GM12878 (cell line): Measurements from ENCODE around the gene FKBP3. TPM values are rescaled to one million over a fixed set of nuclear protein-coding genes. Genes with fewer than 3 reads are reported as not detected.

Source experiments
- ATAC-seq: fragments of 200-7000 bp; cut with Tn5 transposase; 3 replicates; pipeline ENCODE4 v1.9.1; 2020; ENCODE audit warnings: mild to moderate bottlenecking, moderate library complexity
- BruUV-seq: library from RNA; stranded (reverse); fragments of 400-500 nt; replicated peaks from 2 replicates; lab custom pipeline; 2021; lab: Mats Ljungman, UMichigan
- CTCF ChIA-PET: fragments of 300-600 bp; sonication (Branson Sonifier 250); formaldehyde crosslinking; extraction: SDS; loops from one replicate; lab custom pipeline; 2021; ENCODE audit warnings: inconsistent platforms; lab: Yijun Ruan, JAX
- POLR2A ChIA-PET: fragments of 350-600 bp; formaldehyde crosslinking; extraction: SDS; loops from one replicate; lab custom pipeline; 2021; ENCODE audit warnings: inconsistent platforms; lab: Charles Lee
- RAD21 ChIA-PET: fragments of 300-600 bp; sonication (Branson Sonifier 250); formaldehyde crosslinking; loops from one replicate; lab custom pipeline; 2023; ENCODE audit warnings: antibody characterized with exemption; ENCODE audit not compliant: unreplicated experiment; lab: Charles Lee
- SMC1A ChIA-PET: fragments of 300-600 bp; sonication (Branson Sonifier 250); formaldehyde crosslinking; loops from one replicate; lab custom pipeline; 2023; ENCODE audit not compliant: unreplicated experiment, uncharacterized antibody; lab: Charles Lee
- DNase-seq: peaks from one replicate; pipeline ENCODE4 v3.0.0-alpha.2; 2011; ENCODE audit warnings: low read depth, low spot score
- FAIRE-seq: peaks from 3 replicates; lab custom pipeline; 2011; peaks lifted over from hg19 to GRCh38; lab: Jason Lieb, UNC
- H2AFZ ChIP-seq: 2 replicates; pipeline ENCODE4 v1.6.0; 2011; ENCODE audit warnings: low read depth, low read length, control low read depth; ENCODE audit not compliant: control insufficient read depth
- H3K27ac ChIP-seq: 2 replicates; pipeline ENCODE4 v1.5.1; 2011; ENCODE audit warnings: control low read depth; ENCODE audit not compliant: control insufficient read depth, insufficient read depth
- H3K27me3 ChIP-seq, 2 experiments: replicated peaks in 1 of 2; 2 replicates each; pipeline versions ENCODE4 v1.6.0 to v1.6.1; 2011; ENCODE audit warnings: low read length in 1 of 2; ENCODE audit not compliant: control insufficient read depth in 2 of 2, insufficient read depth in 2 of 2
- H3K36me3 ChIP-seq, 2 experiments: 2 replicates each; pipeline ENCODE4 v1.5.1; 2011; ENCODE audit warnings: low read length in 1 of 2; ENCODE audit not compliant: control insufficient read depth in 2 of 2, insufficient read depth in 2 of 2
- H3K4me1 ChIP-seq: 2 replicates; pipeline ENCODE4 v1.6.1; 2011; ENCODE audit warnings: mild to moderate bottlenecking, low read length, moderate library complexity, mixed read lengths; ENCODE audit not compliant: control insufficient read depth, insufficient read depth
- H3K4me2 ChIP-seq: 2 replicates; pipeline ENCODE4 v1.6.0; 2011; ENCODE audit warnings: control low read depth; ENCODE audit not compliant: control insufficient read depth, insufficient read depth
- H3K4me3 ChIP-seq: fragments of 200-600 bp; sonication (generic); 2 replicates; pipeline ENCODE4 v1.5.1; 2016
- H3K79me2 ChIP-seq: 2 replicates; pipeline ENCODE4 v1.6.0; 2011; ENCODE audit warnings: low read length; ENCODE audit not compliant: control insufficient read depth, insufficient read depth
- H3K9ac ChIP-seq: 2 replicates; pipeline ENCODE4 v1.8.0; 2011; ENCODE audit warnings: low read length, control low read depth, mixed read lengths; ENCODE audit not compliant: control insufficient read depth, insufficient read depth
- H3K9me3 ChIP-seq: replicated peaks from 3 replicates; pipeline ENCODE4 v1.5.1; 2011; ENCODE audit warnings: mild to moderate bottlenecking, low read length; ENCODE audit not compliant: control insufficient read depth, insufficient read depth
- H4K20me1 ChIP-seq: 2 replicates; pipeline ENCODE4 v1.6.0; 2011; ENCODE audit not compliant: control insufficient read depth, insufficient read depth
- BRCA1 ChIP-seq: IDR thresholded peaks from 2 replicates; pipeline ENCODE4 v1.6.1; 2011; ENCODE audit warnings: low read depth, low read length, improper control_type of control experiment
- E4F1 ChIP-seq: fragments of 450-650 bp; IDR thresholded peaks from 2 replicates; pipeline ENCODE4 v1.6.1; 2018; ENCODE audit warnings: borderline replicate concordance, mild to moderate bottlenecking; ENCODE audit not compliant: partially characterized antibody
- FOXK2 ChIP-seq: fragments of 450-650 bp; IDR thresholded peaks from 2 replicates; pipeline ENCODE4 v1.6.1; 2017; ENCODE audit warnings: mild to moderate bottlenecking, moderate library complexity
- GATAD2B ChIP-seq: fragments of 450-650 bp; conservative IDR thresholded peaks from 2 replicates; pipeline ENCODE4 v1.6.1; 2017; ENCODE audit warnings: low read depth, mild to moderate bottlenecking, moderate library complexity
- IRF4 ChIP-seq: IDR thresholded peaks from 2 replicates; pipeline ENCODE4 v1.6.1; 2011; ENCODE audit warnings: low read depth, low read length
- JUNB ChIP-seq: IDR thresholded peaks from 2 replicates; pipeline ENCODE4 v1.6.1; 2016; ENCODE audit warnings: antibody characterized with exemption, mild to moderate bottlenecking
- MLLT1 ChIP-seq: fragments of 450-650 bp; IDR thresholded peaks from 2 replicates; pipeline ENCODE4 v1.6.1; 2016; ENCODE audit warnings: mild to moderate bottlenecking
- MYC ChIP-seq: IDR thresholded peaks from 2 replicates; pipeline ENCODE4 v1.6.1; 2011; ENCODE audit warnings: mild to moderate bottlenecking, low read length, moderate library complexity, inconsistent platforms; ENCODE audit not compliant: insufficient read depth, insufficient replicate concordance, insufficient read length, severe bottlenecking
- NFIC ChIP-seq: IDR thresholded peaks from 2 replicates; pipeline ENCODE4 v1.6.1; 2012; ENCODE audit warnings: low read depth, mild to moderate bottlenecking, inconsistent platforms, low read length, moderate library complexity
- RUNX3 ChIP-seq: IDR thresholded peaks from 2 replicates; pipeline ENCODE4 v1.6.1; 2012; ENCODE audit warnings: low read length, inconsistent platforms
- SRF ChIP-seq, 2 experiments: IDR thresholded peaks; 2 replicates each; pipeline ENCODE4 v1.6.1; 2011; ENCODE audit warnings: low read depth in 2 of 2, low read length in 2 of 2, mild to moderate bottlenecking in 1 of 2, moderate library complexity in 1 of 2
- YY1 ChIP-seq: IDR thresholded peaks from 2 replicates; pipeline ENCODE4 v1.6.1; 2011; ENCODE audit warnings: low read depth, mild to moderate bottlenecking, low read length
- ZBTB11 ChIP-seq: fragments of 450-650 bp; formaldehyde crosslinking; IDR thresholded peaks from 2 replicates; pipeline ENCODE4 v1.5.0; 2022; ENCODE audit warnings: mild to moderate bottlenecking, missing genetic modification characterization
- ZBTB4 ChIP-seq: fragments of 450-650 bp; formaldehyde crosslinking; IDR thresholded peaks from 2 replicates; pipeline ENCODE4 v1.4.0; 2022; ENCODE audit warnings: mild to moderate bottlenecking, moderate library complexity
- WGBS: methylation state at CpG from one replicate; pipeline ENCODE4 v1.1.6; 2016; ENCODE audit warnings: low lambda C conversion rate; ENCODE audit not compliant: insufficient replicate concordance, insufficient coverage; ENCODE audit errors: missing lambda C conversion rate; 5-methylcytosine and 5-hydroxymethylcytosine counted together
- in situ Hi-C: fragments of 300-500 bp; cut with MboI; formaldehyde crosslinking; loops from 9 replicates; pipeline ENCODE4 v1.14.3; 2018; ENCODE audit warnings: mixed read lengths
- intact Hi-C: fragments of 100-400 bp; cut with micrococcal nuclease; formaldehyde crosslinking; loops from one replicate; pipeline ENCODE4 v1.14.2; 2022; ENCODE audit not compliant: unreplicated experiment
- polyA plus RNA-seq, 11 experiments: library from polyadenylated mRNA; depleted of rRNA in 4 of 11; unstranded in 6 of 11; stranded (reverse) in 5 of 11; fragments of >200 nt; fragmentation: Nextera tagmentation in 4 of 11; fragmentation: Illumina TruSeq in 1 of 11; extraction: Ambion mirVana in 4 of 11; extraction: Trizol in 1 of 11; gene quantifications; 1 replicate in 1 of 11; 2 replicates in 10 of 11; pipeline versions ENCODE4 v1.2.1 to v1.2.3, GENCODE V29; 2011 to 2016; ENCODE audit warnings: inconsistent platforms in 2 of 11, missing spikeins in 2 of 11, low read depth in 1 of 11
- total RNA-seq, 4 experiments: library from RNA; depleted of rRNA in 3 of 4; stranded (reverse); fragments of >200 nt in 3 of 4; fragmentation: Illumina TruSeq in 1 of 4; extraction: Trizol in 1 of 4; gene quantifications; 2 replicates each; pipeline versions ENCODE4 v1.2.1 to v1.2.3, GENCODE V29; 2013 to 2021

Gene FKBP3
- total and polyA plus RNA-seq, 10 of the 15 experiments (the other 5 are each of a cell fraction or from before 2014, with no cell fraction given), result 67.2 to 218 (median 129) TPM

GRCh38 chr14:45082420-45082819 is 51.9 kb downstream of the FKBP3 start:
- Histone ChIP-seq H3K36me3 (no peaks in the 10 kb centered on the region), H4K20me1 (no peaks in the 10 kb centered on the region), H3K9ac (no peak overlapping the region), H3K4me3 (no peak overlapping the region), H3K27me3 (no peaks in the 10 kb centered on the region), H3K27ac (no peak overlapping the region), H3K9me3 (no peaks in the 10 kb centered on the region), H2AFZ (no peak overlapping the region), H3K4me1 (no peaks in the 10 kb centered on the region), H3K4me2 (no peak overlapping the region), H3K79me2 (peaks cover 35% of the 10 kb centered on the region)
- WGBS, result 100% methylated on average over 2 of the region's 2 CpGs
- FAIRE-seq (no peak), ATAC-seq (no peak), DNase-seq (no peak)
- RAD21 ChIA-PET, result no interaction called here
- POLR2A ChIA-PET, result interaction anchor here (1.1 kb wide), 1 partner anchor 11 kb away, joined by 3 read pairs; no protein-coding TSS in a partner anchor
- BruUV-seq, result no TSS peak
- intact Hi-C loops (no loop called here), in situ Hi-C loops (no loop called here)
- SMC1A ChIA-PET, result interaction anchor here (0.9 kb wide), 1 partner anchor 10 kb away, joined by 3 read pairs; no protein-coding TSS in a partner anchor
- CTCF ChIA-PET, result no interaction called here
- TF ChIP-seq GATAD2B (no peak), ZBTB11 (CRISPR knock-in tag) (no peak), IRF4 (no peak), MLLT1 (no peak), NFIC (no peak), MYC (no peak), E4F1 (no peak), FOXK2 (no peak), ZBTB4 (CRISPR knock-in tag) (no peak), YY1 (no peak), SRF (IDR thresholded peaks at IDR 0.05; ENCODE audit: low read depth in 2 of 2, low read length in 2 of 2) (no peak), JUNB (no peak), RUNX3 (no peak), BRCA1 (no peak)
